HEK293T (cell line): ENCODE data around the gene IL2RG.

Source experiments
- ARNT ChIP-seq: fragments of 450-650 bp; IDR thresholded peaks from 2 replicates; pipeline ENCODE4 v1.6.1; 2017; ENCODE audit warnings: mild to moderate bottlenecking
- BHLHE40 ChIP-seq: fragments of 450-650 bp; IDR thresholded peaks from 2 replicates; pipeline ENCODE4 v1.6.1; 2016; ENCODE audit warnings: mild to moderate bottlenecking, moderate library complexity, borderline replicate concordance
- CTBP1 ChIP-seq: fragments of 450-650 bp; IDR thresholded peaks from 2 replicates; pipeline ENCODE4 v1.6.1; 2016; ENCODE audit warnings: borderline replicate concordance
- ELF4 ChIP-seq: fragments of 450-650 bp; IDR thresholded peaks from 2 replicates; pipeline ENCODE4 v1.6.1; 2017; ENCODE audit warnings: antibody characterized with exemption
- FOXM1 ChIP-seq: fragments of 450-650 bp; IDR thresholded peaks from 2 replicates; pipeline ENCODE4 v1.6.1; 2017; ENCODE audit warnings: mild to moderate bottlenecking, borderline replicate concordance
- HDGF ChIP-seq: fragments of 450-650 bp; IDR thresholded peaks from 2 replicates; pipeline ENCODE4 v1.6.1; 2017; ENCODE audit warnings: antibody characterized with exemption, borderline replicate concordance
- L3MBTL2 ChIP-seq: fragments of 450-650 bp; conservative IDR thresholded peaks from 2 replicates; pipeline ENCODE4 v1.6.1; 2016; ENCODE audit warnings: mild to moderate bottlenecking
- LEF1 ChIP-seq: fragments of 450-650 bp; IDR thresholded peaks from 2 replicates; pipeline ENCODE4 v1.6.1; 2017; ENCODE audit warnings: mild to moderate bottlenecking, borderline replicate concordance
- PKNOX1 ChIP-seq: fragments of 450-650 bp; IDR thresholded peaks from 2 replicates; pipeline ENCODE4 v1.6.1; 2016
- SP1 ChIP-seq: fragments of 450-650 bp; IDR thresholded peaks from 2 replicates; pipeline ENCODE4 v1.6.1; 2017
- TARDBP ChIP-seq: fragments of 450-650 bp; IDR thresholded peaks from 2 replicates; pipeline ENCODE4 v1.6.1; 2016

- no peak for TF ChIP-seq FOXM1
- no peak for TF ChIP-seq L3MBTL2
- no peak for TF ChIP-seq TARDBP
- TF ChIP-seq HDGF = no peak
- TF ChIP-seq ARNT = no peak
- TF ChIP-seq ELF4 = no peak
- TF ChIP-seq SP1 = no peak
- no peak for TF ChIP-seq LEF1
- no peak for TF ChIP-seq BHLHE40
- no peak for TF ChIP-seq CTBP1
- TF ChIP-seq PKNOX1 = no peak
Measured at GRCh38 chrX:71111921-71112431, 599 bp upstream of the IL2RG start.
